ENCODE results near the gene NBEAL1.
"Not testable (repeated sequence)": the region's sequence is repeated elsewhere in the genome, so short reads cannot be mapped to it uniquely, and the experiment has no call there.

- TF ChIP-seq CTCF (IDR thresholded peaks at IDR 0.05; ENCODE audit: control extremely low read depth in 1 of 3, insufficient read depth in 1 of 3, low read depth in 1 of 3, low read length in 3 of 3); CEBPB (IDR thresholded peaks at IDR 0.05; ENCODE audit: low read depth, low read length); JUN (IDR thresholded peaks at IDR 0.05; ENCODE audit: low read depth, low read length); POLR2AphosphoS5 (IDR thresholded peaks at IDR 0.05; ENCODE audit: low read depth, low read length); SUZ12 (IDR thresholded peaks at IDR 0.05; ENCODE audit: low read length); CREB1 (IDR thresholded peaks at IDR 0.05); HDAC2 (IDR thresholded peaks at IDR 0.05; ENCODE audit: borderline replicate concordance in 1 of 2, low read depth in 2 of 2, low read length in 2 of 2); TAF1 (IDR thresholded peaks at IDR 0.05; ENCODE audit: low read depth, low read length); KDM1A (IDR thresholded peaks at IDR 0.05; ENCODE audit: borderline replicate concordance, low read length); RFX5 (IDR thresholded peaks at IDR 0.05; ENCODE audit: borderline replicate concordance, low read depth, low read length); ZNF274 (IDR thresholded peaks at IDR 0.05; ENCODE audit: borderline replicate concordance, extremely low read depth, low read length): not testable (repeated sequence)
Measured at GRCh38 chr2:203253422-203254095, 238.9 kb downstream of the NBEAL1 start.
